CD4-positive, alpha-beta T cell treated with Interleukin-21 for 1 hour (primary cell): ENCODE results near the gene AGO3.

ENCODE experiments used
- DNase-seq: peaks from one replicate; pipeline ENCODE4 v3.0.0-alpha.2; 2020

The AGO3 gene

GRCh38 chr1:36084497-36085115 is 153.7 kb downstream of the AGO3 start:
- DNase-seq, result no peak

GRCh38 chr1:36085126-36085525 is 154.2 kb downstream of the AGO3 start:
- DNase-seq, result no peak

GRCh38 chr1:36085686-36086526 is 155.0 kb downstream of the AGO3 start:
- no peak for DNase-seq

- DNase-seq, result no peak
These were observed 155.8 kb downstream of the AGO3 start for GRCh38 chr1:36086529-36087232.

GRCh38 chr1:36087233-36088123 is 156.6 kb downstream of the AGO3 start:
- no peak for DNase-seq

- no peak for DNase-seq
These were observed 157.3 kb downstream of the AGO3 start for GRCh38 chr1:36088265-36088576.

GRCh38 chr1:36088577-36089392 is 157.9 kb downstream of the AGO3 start, which contains the start of gene ADPRS:
ADPRS (plus strand) TSS chr1:36088892; CDS start chr1:36088905, 13 bp downstream.
- DNase-seq, result peak; percentile 91

GRCh38 chr1:36089393-36090121 is 158.7 kb downstream of the AGO3 start:
- DNase-seq, result peak; percentile 10

GRCh38 chr1:36091141-36091540 is 160.2 kb downstream of the AGO3 start:
- DNase-seq, result no peak

- DNase-seq, result no peak
These were observed 160.8 kb downstream of the AGO3 start for GRCh38 chr1:36091698-36092097.

GRCh38 chr1:36092166-36092797 is 161.4 kb downstream of the AGO3 start:
- DNase-seq, result no peak

GRCh38 chr1:36092798-36093185 is 161.9 kb downstream of the AGO3 start:
- no peak for DNase-seq

- DNase-seq, result no peak
These were observed 162.3 kb downstream of the AGO3 start for GRCh38 chr1:36093226-36093625.

- no peak for DNase-seq
These were observed 163.0 kb downstream of the AGO3 start for GRCh38 chr1:36093929-36094328.

- no peak for DNase-seq
These were observed 163.7 kb downstream of the AGO3 start for GRCh38 chr1:36094621-36095061.

- no peak for DNase-seq
These were observed 165.0 kb downstream of the AGO3 start for GRCh38 chr1:36095760-36096405.

- no peak for DNase-seq
These were observed 165.9 kb downstream of the AGO3 start for GRCh38 chr1:36096500-36097432.

- DNase-seq, result no peak
These were observed 167.0 kb downstream of the AGO3 start for GRCh38 chr1:36097693-36098585.
